Left ventricle myocardium inferior (tissue), 1 donor: ENCODE measurements around the gene DLK1. TPM values are rescaled to one million over a fixed set of nuclear protein-coding genes. Genes with fewer than 3 reads are reported as not detected.

Experiments used
- DNase-seq: peaks from one replicate; pipeline ENCODE4 v3.0.0-alpha.2; 2020
- H3K27ac ChIP-seq: fragments of 200-600 bp; replicated peaks from 2 replicates; pipeline ENCODE4 v1.8.0; 2021
- H3K27me3 ChIP-seq: fragments of 200-600 bp; 2 replicates; pipeline ENCODE4 v1.8.0; 2021; ENCODE audit warnings: low read depth
- H3K36me3 ChIP-seq: fragments of 200-600 bp; 2 replicates; pipeline ENCODE4 v1.8.0; 2021
- H3K4me1 ChIP-seq: fragments of 200-600 bp; 2 replicates; pipeline ENCODE4 v1.8.0; 2021
- H3K4me3 ChIP-seq: fragments of 200-600 bp; 2 replicates; pipeline ENCODE4 v1.8.0; 2021; ENCODE audit warnings: mild to moderate bottlenecking, moderate library complexity
- H3K9me3 ChIP-seq: fragments of 200-600 bp; replicated peaks from 2 replicates; pipeline ENCODE4 v1.8.0; 2021
- intact Hi-C: fragments of 100-400 bp; cut with micrococcal nuclease; formaldehyde crosslinking; loops from one replicate; pipeline ENCODE4 v1.11.0; 2022
- total RNA-seq: library from RNA; stranded (reverse); fragmentation: NEBNext Ultra II Directional; extraction: Animal tissue kit (Norgen Biotek cat#: 25700); gene quantifications from one replicate; pipeline ENCODE4 v1.2.1, GENCODE V29; 2021
- TF ChIP-seq, protein P1 (sequence below): fragments of 200-600 bp; IDR thresholded peaks from 2 replicates; pipeline ENCODE4 v1.8.0; 2021; ENCODE audit warnings: antibody characterized with exemption, mild to moderate bottlenecking, borderline replicate concordance
- donor health status: DM: no; HTN: yes; CAD: no; lungs with severe emphysema.

Gene DLK1
- total RNA-seq, 1 donor from 2014 or later, result 2.8 TPM

DNA sequence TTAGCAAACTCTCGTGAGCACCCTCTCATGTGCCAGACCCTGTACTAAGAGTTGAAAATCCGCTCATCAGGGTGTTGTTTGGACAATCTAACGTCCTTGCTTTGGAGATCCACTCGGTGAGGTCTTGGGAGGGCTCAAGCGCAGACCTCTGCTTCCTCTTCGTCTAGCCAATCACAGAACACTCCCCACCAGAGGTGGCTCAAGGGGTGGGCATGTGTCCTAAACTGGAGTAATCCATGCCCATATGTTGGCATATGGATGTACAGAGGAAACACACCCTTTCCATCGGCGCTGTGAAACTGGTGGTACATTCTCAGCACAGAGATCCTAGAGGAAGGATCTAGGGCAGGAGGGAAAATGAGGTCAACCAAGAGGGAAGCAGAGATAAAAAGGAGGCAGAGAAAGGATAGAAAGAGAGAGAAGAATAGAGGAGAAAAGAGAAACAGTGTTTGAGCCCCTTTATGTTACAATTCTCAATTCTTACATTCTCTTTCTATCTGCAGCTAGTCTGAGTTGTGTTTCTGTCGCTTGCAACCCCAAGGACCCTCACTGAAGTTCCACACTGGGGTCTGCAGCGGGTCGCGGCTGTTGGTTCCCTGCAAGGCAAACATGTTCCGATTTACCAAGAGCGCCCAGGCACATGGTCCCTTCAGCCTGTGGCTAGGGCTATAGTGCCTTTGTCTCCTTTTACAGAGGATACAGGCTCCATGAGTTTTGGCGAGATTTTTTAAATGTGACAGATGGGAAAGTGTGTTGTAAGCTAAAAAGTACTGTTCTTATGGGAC, 40.5 kb downstream of the DLK1 start:
- Histone ChIP-seq H3K36me3 (no peaks in the 10 kb centered on the region), H3K4me3 (no peak overlapping the region), H3K9me3 (peaks cover 10% of the 10 kb centered on the region), H3K27me3 (peaks cover 86% of the 10 kb centered on the region), H3K4me1 (no peaks in the 10 kb centered on the region), H3K27ac (no peak overlapping the region)
- TF ChIP-seq, protein P1, sequence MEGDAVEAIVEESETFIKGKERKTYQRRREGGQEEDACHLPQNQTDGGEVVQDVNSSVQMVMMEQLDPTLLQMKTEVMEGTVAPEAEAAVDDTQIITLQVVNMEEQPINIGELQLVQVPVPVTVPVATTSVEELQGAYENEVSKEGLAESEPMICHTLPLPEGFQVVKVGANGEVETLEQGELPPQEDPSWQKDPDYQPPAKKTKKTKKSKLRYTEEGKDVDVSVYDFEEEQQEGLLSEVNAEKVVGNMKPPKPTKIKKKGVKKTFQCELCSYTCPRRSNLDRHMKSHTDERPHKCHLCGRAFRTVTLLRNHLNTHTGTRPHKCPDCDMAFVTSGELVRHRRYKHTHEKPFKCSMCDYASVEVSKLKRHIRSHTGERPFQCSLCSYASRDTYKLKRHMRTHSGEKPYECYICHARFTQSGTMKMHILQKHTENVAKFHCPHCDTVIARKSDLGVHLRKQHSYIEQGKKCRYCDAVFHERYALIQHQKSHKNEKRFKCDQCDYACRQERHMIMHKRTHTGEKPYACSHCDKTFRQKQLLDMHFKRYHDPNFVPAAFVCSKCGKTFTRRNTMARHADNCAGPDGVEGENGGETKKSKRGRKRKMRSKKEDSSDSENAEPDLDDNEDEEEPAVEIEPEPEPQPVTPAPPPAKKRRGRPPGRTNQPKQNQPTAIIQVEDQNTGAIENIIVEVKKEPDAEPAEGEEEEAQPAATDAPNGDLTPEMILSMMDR, result no peak
- intact Hi-C loops, result no loop called here
- no peak for DNase-seq

GRCh38 chr14:100767788-100768536, 41.3 kb downstream of the DLK1 start:
- no peaks in the 10 kb centered on the region for H3K4me1 ChIP-seq
- H3K36me3 ChIP-seq, result no peaks in the 10 kb centered on the region
- no peak for DNase-seq
- H3K27me3 ChIP-seq, result peaks cover 86% of the 10 kb centered on the region
- TF ChIP-seq, protein P1, result no peak
- H3K9me3 ChIP-seq, result peaks cover 10% of the 10 kb centered on the region
- intact Hi-C loops, result no loop called here
- H3K27ac ChIP-seq, result no peak overlapping the region
- H3K4me3 ChIP-seq, result no peak overlapping the region

DNA sequence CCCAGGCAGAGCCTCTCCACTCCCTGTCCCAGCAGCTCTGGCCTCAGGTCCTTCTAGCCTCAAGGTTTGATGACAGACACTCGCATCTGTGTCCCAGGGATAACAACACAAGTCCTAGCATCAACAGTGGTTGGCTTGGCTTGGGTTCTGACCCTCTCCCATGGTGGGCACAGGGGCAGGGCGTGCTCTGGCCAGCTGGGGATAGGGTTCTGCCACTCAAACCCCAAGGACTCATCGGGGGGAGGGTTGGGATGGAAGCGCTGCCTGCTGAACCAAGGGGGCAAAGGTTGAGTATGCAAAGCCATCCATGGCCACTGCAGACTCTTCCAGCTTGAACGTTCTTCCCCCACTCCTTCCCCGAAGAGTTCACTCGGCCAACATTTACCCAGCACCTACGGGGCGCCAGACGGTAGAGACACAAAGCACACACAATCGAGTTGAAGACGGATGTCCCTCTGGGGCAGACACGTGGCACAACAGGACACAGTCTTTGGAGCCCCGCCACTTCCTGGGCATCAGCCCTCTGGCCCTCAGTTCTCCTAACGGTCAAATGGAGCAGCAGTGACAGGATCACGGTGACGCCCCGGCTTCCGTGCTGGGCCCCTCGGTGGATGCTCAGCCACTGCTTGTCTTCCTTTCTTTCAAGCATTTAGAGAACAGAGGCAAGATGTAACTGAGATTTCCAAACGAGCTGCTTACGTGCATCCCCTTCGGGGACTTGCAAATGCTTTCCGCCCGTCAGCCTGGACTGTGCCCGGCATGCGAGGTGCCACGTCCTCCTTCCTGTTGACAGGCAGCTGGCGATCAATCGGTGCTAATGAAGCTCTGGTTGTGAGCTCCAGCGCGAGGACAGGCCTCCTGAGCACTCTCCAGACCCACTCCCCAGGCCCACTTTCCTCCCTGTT, 42.6 kb downstream of the DLK1 start:
- H3K27ac ChIP-seq, result no peak overlapping the region
- no peaks in the 10 kb centered on the region for H3K4me1 ChIP-seq
- DNase-seq, result no peak
- intact Hi-C loops, result no loop called here
- H3K4me3 ChIP-seq, result no peak overlapping the region
- peaks cover 10% of the 10 kb centered on the region for H3K9me3 ChIP-seq
- H3K36me3 ChIP-seq, result no peaks in the 10 kb centered on the region
- H3K27me3 ChIP-seq, result peaks cover 88% of the 10 kb centered on the region
- TF ChIP-seq, protein P1, result no peak

DNA sequence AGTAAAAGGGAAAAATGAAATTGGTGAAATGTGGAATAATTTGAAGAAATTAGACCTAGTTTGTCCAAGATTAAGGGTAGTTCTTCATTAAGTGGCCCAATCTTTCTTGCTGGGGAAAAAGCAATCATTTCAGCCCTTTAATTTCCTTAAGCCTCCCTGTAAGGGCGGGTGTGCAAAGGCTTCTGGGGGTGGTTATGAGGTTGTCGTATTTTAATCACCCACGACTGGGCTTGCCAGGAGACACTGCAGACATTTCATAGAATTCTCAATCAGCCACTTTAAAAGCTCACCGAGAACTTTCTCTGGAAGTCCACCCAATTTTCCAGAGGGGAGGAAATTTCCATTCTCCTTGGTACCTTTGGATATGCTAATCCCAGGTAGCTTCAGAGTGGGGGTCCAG, 43.4 kb downstream of the DLK1 start:
- H3K4me3 ChIP-seq, result no peak overlapping the region
- no peak for DNase-seq
- intact Hi-C loops, result no loop called here
- no peak overlapping the region for H3K27ac ChIP-seq
- no peaks in the 10 kb centered on the region for H3K4me1 ChIP-seq
- H3K27me3 ChIP-seq, result peaks cover 80% of the 10 kb centered on the region
- peaks cover 10% of the 10 kb centered on the region for H3K9me3 ChIP-seq
- H3K36me3 ChIP-seq, result no peaks in the 10 kb centered on the region
- TF ChIP-seq, protein P1, result no peak

GRCh38 chr14:100770605-100771120, 44.0 kb downstream of the DLK1 start:
- H3K9me3 ChIP-seq, result peaks cover 10% of the 10 kb centered on the region
- H3K27ac ChIP-seq, result no peak overlapping the region
- H3K4me1 ChIP-seq, result no peaks in the 10 kb centered on the region
- no peak for DNase-seq
- H3K27me3 ChIP-seq, result peaks cover 79% of the 10 kb centered on the region
- no peaks in the 10 kb centered on the region for H3K36me3 ChIP-seq
- no peak overlapping the region for H3K4me3 ChIP-seq
- intact Hi-C loops, result no loop called here
- TF ChIP-seq, protein P1, result no peak
